Fibroblast of lung (primary cell): ENCODE measurements around the gene HLA-DQA2. TPM values are rescaled to one million over a fixed set of nuclear protein-coding genes. Genes with fewer than 3 reads are reported as not detected.

Source experiments
- DNase-seq, 2 donors: peaks; one replicate each; pipeline versions ENCODE4 v3.0.0 to v3.0.0-alpha.2; 2010; ENCODE audit warnings: low read depth in 2 of 2
- H2AFZ ChIP-seq: 2 replicates; pipeline ENCODE4 v1.5.1; 2012; ENCODE audit warnings: low read length, control low read depth, inconsistent platforms
- H3K27ac ChIP-seq: 2 replicates; pipeline ENCODE4 v1.5.1; 2011; ENCODE audit warnings: low read length, control low read depth; ENCODE audit not compliant: insufficient read depth
- H3K27me3 ChIP-seq: 2 replicates; pipeline ENCODE4 v1.5.1; 2011; ENCODE audit warnings: mild to moderate bottlenecking, low read length; ENCODE audit not compliant: control insufficient read depth, insufficient read depth
- H3K36me3 ChIP-seq: 2 replicates; pipeline ENCODE4 v1.5.1; 2011; ENCODE audit warnings: low read length; ENCODE audit not compliant: control insufficient read depth, insufficient read depth
- H3K4me1 ChIP-seq: 2 replicates; pipeline ENCODE4 v1.5.1; 2011; ENCODE audit warnings: low read length; ENCODE audit not compliant: control insufficient read depth, insufficient read depth; ENCODE audit errors: extremely low read depth
- H3K4me2 ChIP-seq: 2 replicates; pipeline ENCODE4 v1.5.1; 2011; ENCODE audit warnings: low read length, control low read depth; ENCODE audit not compliant: insufficient read depth; ENCODE audit errors: extremely low read depth
- H3K4me3 ChIP-seq, 4 experiments: fragments of 200-600 bp in 1 of 4; sonication (generic) in 1 of 4; replicated peaks in 1 of 4; 2 replicates each; pipeline ENCODE4 v1.5.1; 2011 to 2016; ENCODE audit warnings: low read length in 4 of 4, low read depth in 3 of 4, mild to moderate bottlenecking in 3 of 4, control low read depth in 2 of 4, inconsistent platforms in 1 of 4, mixed read lengths in 1 of 4; ENCODE audit not compliant: insufficient read depth in 1 of 4; ENCODE audit errors: control extremely low read depth in 1 of 4
- H3K79me2 ChIP-seq: 2 replicates; pipeline ENCODE4 v1.5.1; 2012; ENCODE audit warnings: mild to moderate bottlenecking, low read length, inconsistent platforms; ENCODE audit not compliant: control insufficient read depth, insufficient read depth
- H3K9ac ChIP-seq: 2 replicates; pipeline ENCODE4 v1.5.1; 2011; ENCODE audit warnings: mild to moderate bottlenecking, low read length, control low read depth; ENCODE audit not compliant: insufficient read depth
- H3K9me3 ChIP-seq: 2 replicates; pipeline ENCODE4 v1.5.1; 2012; ENCODE audit warnings: low read depth, low read length; ENCODE audit not compliant: control insufficient read depth, insufficient read depth
- H4K20me1 ChIP-seq: 2 replicates; pipeline ENCODE4 v1.5.1; 2011; ENCODE audit warnings: low read length; ENCODE audit not compliant: control insufficient read depth, insufficient read depth; ENCODE audit errors: extremely low read depth
- CTCF ChIP-seq, 2 donors: IDR thresholded peaks in 1 of 2; conservative IDR thresholded peaks in 1 of 2; 1 replicate in 1 of 2; 2 replicates in 1 of 2; pipeline ENCODE4 v1.5.1; 2011 to 2012; ENCODE audit warnings: low read length in 2 of 2, control low read depth in 1 of 2, inconsistent platforms in 1 of 2, low read depth in 1 of 2, mild to moderate bottlenecking in 1 of 2
- EZH2 ChIP-seq: IDR thresholded peaks from 2 replicates; pipeline ENCODE4 v1.5.1; 2012; ENCODE audit warnings: low read length, control low read depth, mild to moderate bottlenecking; ENCODE audit errors: missing control alignments
- polyA plus RNA-seq, 2 donors: library from polyadenylated mRNA; depleted of rRNA in 1 of 2; stranded (reverse) in 1 of 2; unstranded in 1 of 2; fragments of >200 nt; gene quantifications; 2 replicates each; pipeline ENCODE4 v1.2.1, GENCODE V29; 2011 to 2012; ENCODE audit warnings: missing spikeins in 1 of 2
- total RNA-seq: library from RNA; depleted of rRNA; stranded (reverse); fragments of >200 nt; gene quantifications from 2 replicates; pipeline ENCODE4 v1.2.1, GENCODE V29; 2014

Gene HLA-DQA2
- total and polyA plus RNA-seq, 2 donors (not counting 1 experiment from before 2014, with no cell fraction given), result not detected

DNA sequence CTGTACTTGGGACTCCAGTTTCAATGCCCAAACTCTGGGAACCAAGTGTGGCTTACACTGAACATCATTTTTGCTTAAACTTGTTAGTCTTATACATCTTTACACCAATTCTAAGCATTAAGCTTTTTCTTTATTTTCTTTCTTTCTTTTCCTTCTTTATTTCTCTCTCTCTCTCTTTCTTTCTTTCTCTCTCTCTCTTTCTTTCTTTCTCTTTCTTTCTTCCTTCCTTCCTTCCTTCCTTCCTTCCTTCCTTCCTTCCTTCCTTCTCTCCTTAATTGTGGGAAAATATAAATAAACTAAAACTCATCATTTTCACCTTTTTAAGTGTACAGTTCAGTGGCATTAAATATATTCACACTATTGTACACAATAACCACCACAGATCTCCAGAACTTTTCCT is 31.6 kb upstream of the HLA-DQA2 start:
- Histone ChIP-seq H3K79me2 (no peaks in the 10 kb centered on the region), H3K4me2 (no peak overlapping the region), H3K9me3 (no peaks in the 10 kb centered on the region), H3K27ac (no peak overlapping the region), H3K36me3 (no peaks in the 10 kb centered on the region), H3K4me3 (no peak overlapping the region), H2AFZ (no peak overlapping the region), H3K27me3 (no peaks in the 10 kb centered on the region), H3K9ac (no peak overlapping the region), H4K20me1 (no peaks in the 10 kb centered on the region), H3K4me1 (no peaks in the 10 kb centered on the region)
- TF ChIP-seq EZH2, result no peak
- TF ChIP-seq CTCF (conservative IDR thresholded peaks at IDR 0.05 in 1 of 2, IDR thresholded peaks at IDR 0.05 in 1 of 2; ENCODE audit: low read depth in 1 of 2, low read length in 2 of 2), result no peak
- no peak for DNase-seq

- H3K4me3 ChIP-seq, result no peak overlapping the region
- DNase-seq, result no peak
- no peaks in the 10 kb centered on the region for H3K27me3 ChIP-seq
- no peak overlapping the region for H3K9ac ChIP-seq
- H4K20me1 ChIP-seq, result no peaks in the 10 kb centered on the region
- no peak overlapping the region for H2AFZ ChIP-seq
- H3K9me3 ChIP-seq, result no peaks in the 10 kb centered on the region
- H3K27ac ChIP-seq, result no peak overlapping the region
- H3K36me3 ChIP-seq, result no peaks in the 10 kb centered on the region
- no peaks in the 10 kb centered on the region for H3K4me1 ChIP-seq
- H3K4me2 ChIP-seq, result no peak overlapping the region
- no peaks in the 10 kb centered on the region for H3K79me2 ChIP-seq
- TF ChIP-seq CTCF (conservative IDR thresholded peaks at IDR 0.05 in 1 of 2, IDR thresholded peaks at IDR 0.05 in 1 of 2; ENCODE audit: low read depth in 1 of 2, low read length in 2 of 2) (no peak), EZH2 (no peak)
Observed at GRCh38 chr6:32713241-32713640, 27.9 kb upstream of the HLA-DQA2 start.

- Histone ChIP-seq H3K79me2 (no peaks in the 10 kb centered on the region), H3K27ac (no peak overlapping the region), H3K27me3 (no peaks in the 10 kb centered on the region), H3K4me3 (no peak overlapping the region), H3K36me3 (no peaks in the 10 kb centered on the region), H3K9me3 (no peaks in the 10 kb centered on the region), H3K4me2 (no peak overlapping the region), H2AFZ (no peak overlapping the region), H4K20me1 (no peaks in the 10 kb centered on the region), H3K9ac (no peak overlapping the region), H3K4me1 (no peaks in the 10 kb centered on the region)
- no peak for DNase-seq
- TF ChIP-seq CTCF (conservative IDR thresholded peaks at IDR 0.05 in 1 of 2, IDR thresholded peaks at IDR 0.05 in 1 of 2; ENCODE audit: low read depth in 1 of 2, low read length in 2 of 2), result no peak
- no peak for TF ChIP-seq EZH2
Observed at GRCh38 chr6:32716396-32716795, 24.8 kb upstream of the HLA-DQA2 start.
